PFSK-1 (cell line): ENCODE measurements around the gene ULK1.
A peak's percentile ranks its signal among the peaks of the same experiment; 100 is the strongest.

Experiments
- FOXP2 ChIP-seq: optimal IDR thresholded peaks from 2 replicates; pipeline ENCODE3; 2011; ENCODE audit warnings: borderline replicate concordance, control low read depth, inconsistent platforms; ENCODE audit not compliant: insufficient read depth; ENCODE audit errors: extremely low read length, extremely low read depth
- POLR2AphosphoS5 ChIP-seq: IDR thresholded peaks from 2 replicates; pipeline ENCODE4 v1.6.1; 2012; ENCODE audit warnings: low read depth, mild to moderate bottlenecking, control low read depth, low read length, moderate library complexity
- SIN3A ChIP-seq: IDR thresholded peaks from 2 replicates; pipeline ENCODE4 v1.6.1; 2012; ENCODE audit warnings: mild to moderate bottlenecking, low read length, moderate library complexity, borderline replicate concordance; ENCODE audit not compliant: insufficient read depth
- TAF1 ChIP-seq: IDR thresholded peaks from 2 replicates; pipeline ENCODE4 v1.6.1; 2012; ENCODE audit warnings: low read length, control low read depth, borderline replicate concordance; ENCODE audit not compliant: insufficient read depth
- TF ChIP-seq, protein P1 (sequence below), 2 experiments: IDR thresholded peaks; 2 replicates each; pipeline versions ENCODE4 v1.6.1 to v1.8.0; 2011 to 2012; ENCODE audit warnings: low read depth in 2 of 2, low read length in 2 of 2, control low read depth in 1 of 2, inconsistent platforms in 1 of 2, mild to moderate bottlenecking in 1 of 2, moderate library complexity in 1 of 2; ENCODE audit not compliant: insufficient read depth in 1 of 2

Gene ULK1

DNA sequence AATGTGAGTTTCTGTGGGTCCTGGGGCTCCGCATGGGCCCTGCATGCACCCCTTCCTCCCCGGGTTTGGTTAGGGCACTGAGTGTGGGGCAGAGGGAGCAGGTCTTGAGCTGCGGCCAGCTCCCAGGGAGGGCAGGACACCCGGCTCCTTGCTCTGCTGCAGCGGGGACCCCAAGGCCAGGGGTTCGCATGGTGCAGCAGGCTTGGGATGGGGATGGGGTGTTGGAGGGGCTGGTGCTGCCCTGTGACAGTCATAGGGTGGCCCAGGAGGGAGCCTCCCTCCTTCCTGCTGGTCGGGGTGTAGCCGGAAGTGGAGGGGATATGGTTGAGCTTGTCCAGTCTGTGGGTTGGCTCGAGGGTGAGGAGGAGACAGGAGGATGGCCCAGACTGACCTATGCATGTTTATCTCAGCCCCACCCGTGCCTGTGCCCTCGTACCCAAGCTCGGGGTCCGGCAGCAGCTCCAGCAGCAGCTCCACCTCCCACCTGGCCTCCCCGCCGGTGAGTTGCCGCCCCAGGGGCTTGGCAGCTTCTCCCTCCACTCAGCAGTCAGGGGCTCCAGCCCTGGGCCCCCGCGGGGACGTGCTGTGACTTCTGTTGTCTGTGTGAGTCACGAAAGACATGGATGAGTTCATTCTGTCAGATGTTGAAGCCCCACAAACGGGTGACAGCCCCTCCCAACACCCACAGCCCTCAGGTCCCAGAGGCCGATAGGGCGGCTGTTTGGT, 16.0 kb downstream of the ULK1 start:
- TF ChIP-seq, protein P1, sequence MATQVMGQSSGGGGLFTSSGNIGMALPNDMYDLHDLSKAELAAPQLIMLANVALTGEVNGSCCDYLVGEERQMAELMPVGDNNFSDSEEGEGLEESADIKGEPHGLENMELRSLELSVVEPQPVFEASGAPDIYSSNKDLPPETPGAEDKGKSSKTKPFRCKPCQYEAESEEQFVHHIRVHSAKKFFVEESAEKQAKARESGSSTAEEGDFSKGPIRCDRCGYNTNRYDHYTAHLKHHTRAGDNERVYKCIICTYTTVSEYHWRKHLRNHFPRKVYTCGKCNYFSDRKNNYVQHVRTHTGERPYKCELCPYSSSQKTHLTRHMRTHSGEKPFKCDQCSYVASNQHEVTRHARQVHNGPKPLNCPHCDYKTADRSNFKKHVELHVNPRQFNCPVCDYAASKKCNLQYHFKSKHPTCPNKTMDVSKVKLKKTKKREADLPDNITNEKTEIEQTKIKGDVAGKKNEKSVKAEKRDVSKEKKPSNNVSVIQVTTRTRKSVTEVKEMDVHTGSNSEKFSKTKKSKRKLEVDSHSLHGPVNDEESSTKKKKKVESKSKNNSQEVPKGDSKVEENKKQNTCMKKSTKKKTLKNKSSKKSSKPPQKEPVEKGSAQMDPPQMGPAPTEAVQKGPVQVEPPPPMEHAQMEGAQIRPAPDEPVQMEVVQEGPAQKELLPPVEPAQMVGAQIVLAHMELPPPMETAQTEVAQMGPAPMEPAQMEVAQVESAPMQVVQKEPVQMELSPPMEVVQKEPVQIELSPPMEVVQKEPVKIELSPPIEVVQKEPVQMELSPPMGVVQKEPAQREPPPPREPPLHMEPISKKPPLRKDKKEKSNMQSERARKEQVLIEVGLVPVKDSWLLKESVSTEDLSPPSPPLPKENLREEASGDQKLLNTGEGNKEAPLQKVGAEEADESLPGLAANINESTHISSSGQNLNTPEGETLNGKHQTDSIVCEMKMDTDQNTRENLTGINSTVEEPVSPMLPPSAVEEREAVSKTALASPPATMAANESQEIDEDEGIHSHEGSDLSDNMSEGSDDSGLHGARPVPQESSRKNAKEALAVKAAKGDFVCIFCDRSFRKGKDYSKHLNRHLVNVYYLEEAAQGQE (IDR thresholded peaks at IDR 0.05; ENCODE audit: insufficient read depth in 1 of 2, low read depth in 2 of 2, low read length in 2 of 2) = no peak
- TF ChIP-seq SIN3A (no peak), POLR2AphosphoS5 (no peak), TAF1 (no peak), FOXP2 (no peak)

DNA sequence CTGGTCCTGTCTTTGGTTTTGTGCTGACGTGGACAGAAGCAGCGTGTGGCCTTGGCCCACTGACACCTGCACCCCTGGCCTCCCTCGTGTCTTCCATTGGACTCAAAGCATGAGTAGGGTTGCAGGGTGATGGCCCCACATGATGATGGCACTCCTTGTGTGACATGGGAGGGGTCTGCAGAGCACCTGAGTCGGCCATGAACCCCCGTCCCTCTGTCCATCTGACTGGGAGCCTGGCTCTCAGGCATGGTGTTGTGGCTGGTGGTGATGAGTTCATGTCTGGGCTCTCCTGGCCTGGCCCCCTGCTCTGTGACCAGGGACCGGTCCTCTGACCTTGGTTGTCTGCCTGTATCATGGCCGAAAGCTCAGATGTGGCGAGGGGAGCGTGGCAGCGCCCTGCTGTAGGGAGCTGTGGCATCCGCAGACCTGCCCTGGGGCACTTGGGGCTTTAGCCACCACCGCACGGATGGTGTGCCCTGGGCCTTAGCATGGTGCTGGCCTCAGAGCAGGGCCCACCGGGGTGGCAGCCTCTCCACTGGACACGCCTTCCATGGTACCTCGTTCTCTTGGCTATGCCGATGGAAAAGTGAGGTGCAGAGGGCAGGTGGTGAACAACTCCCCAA, 16.7 kb downstream of the ULK1 start:
- TF ChIP-seq TAF1 (no peak), SIN3A (no peak)

DNA sequence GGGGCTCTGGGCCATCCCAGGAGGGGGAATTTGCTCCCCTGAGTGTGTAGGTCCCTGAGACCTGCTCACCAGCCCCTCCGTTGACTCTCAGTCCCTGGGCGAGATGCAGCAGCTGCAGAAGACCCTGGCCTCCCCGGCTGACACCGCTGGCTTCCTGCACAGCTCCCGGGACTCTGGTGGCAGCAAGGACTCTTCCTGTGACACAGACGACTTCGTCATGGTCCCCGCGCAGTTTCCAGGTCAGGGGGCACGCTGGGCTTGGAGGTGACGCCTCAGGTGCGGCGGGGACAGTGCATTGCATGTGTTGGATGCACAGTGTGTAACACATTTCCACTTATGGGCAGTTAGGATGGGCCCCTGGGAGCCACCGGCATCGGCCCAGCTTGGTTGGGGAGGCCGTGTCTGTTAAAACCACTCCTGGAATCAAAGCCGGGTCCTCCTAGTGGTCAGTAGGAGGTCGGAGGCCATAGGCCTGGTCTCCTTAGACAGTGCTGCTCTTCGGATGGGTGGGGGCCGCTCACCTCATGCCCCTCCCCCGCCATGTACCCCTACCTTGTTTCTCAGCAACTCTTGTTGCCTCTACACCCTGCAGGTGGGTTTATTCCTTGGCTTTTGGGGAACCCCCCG, 17.5 kb downstream of the ULK1 start:
- TF ChIP-seq, protein P1 (IDR thresholded peaks at IDR 0.05; ENCODE audit: insufficient read depth in 1 of 2, low read depth in 2 of 2, low read length in 2 of 2) = no peak
- no peak for TF ChIP-seq POLR2AphosphoS5

DNA sequence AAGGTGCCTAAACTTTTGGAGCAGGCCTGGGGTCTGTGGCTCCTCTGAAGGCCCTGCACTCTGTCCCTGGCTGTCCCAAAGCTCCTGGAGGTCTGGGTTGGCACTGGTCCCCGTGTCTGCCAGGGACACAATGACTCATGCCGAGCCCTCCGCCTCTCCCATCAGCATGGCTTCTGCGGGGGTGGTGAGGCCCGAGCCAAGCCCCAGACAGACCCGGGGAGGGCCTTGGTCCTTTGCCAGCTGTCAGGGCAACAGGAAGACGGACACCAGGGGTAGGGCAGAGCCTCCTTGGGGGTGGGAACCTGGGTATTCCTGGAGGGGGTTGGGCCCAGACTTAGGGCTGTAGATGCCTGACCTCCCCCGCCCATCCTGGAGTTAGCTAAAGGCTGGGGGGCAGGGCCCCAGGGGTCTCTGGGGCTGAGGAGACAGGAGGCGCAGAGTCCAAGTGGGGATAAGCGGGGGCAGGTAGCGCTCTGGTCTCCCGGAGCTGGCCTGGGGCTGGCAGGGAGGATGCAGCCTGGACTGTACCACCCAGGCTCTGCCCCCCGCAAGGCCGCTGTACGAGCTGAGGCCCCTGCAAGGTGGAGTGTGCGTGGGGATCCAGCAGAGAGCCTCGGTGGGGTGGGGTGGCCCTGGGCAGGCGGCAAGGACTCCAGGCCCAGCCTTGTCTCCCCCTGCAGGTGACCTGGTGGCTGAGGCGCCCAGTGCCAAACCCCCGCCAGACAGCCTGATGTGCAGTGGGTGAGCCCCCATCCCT, 18.3 kb downstream of the ULK1 start:
- TF ChIP-seq FOXP2 (peak; percentile 89), POLR2AphosphoS5 (peak; percentile 63)
- TF ChIP-seq, protein P1 (IDR thresholded peaks at IDR 0.05; ENCODE audit: insufficient read depth in 1 of 2, low read depth in 2 of 2, low read length in 2 of 2) = no peak

DNA sequence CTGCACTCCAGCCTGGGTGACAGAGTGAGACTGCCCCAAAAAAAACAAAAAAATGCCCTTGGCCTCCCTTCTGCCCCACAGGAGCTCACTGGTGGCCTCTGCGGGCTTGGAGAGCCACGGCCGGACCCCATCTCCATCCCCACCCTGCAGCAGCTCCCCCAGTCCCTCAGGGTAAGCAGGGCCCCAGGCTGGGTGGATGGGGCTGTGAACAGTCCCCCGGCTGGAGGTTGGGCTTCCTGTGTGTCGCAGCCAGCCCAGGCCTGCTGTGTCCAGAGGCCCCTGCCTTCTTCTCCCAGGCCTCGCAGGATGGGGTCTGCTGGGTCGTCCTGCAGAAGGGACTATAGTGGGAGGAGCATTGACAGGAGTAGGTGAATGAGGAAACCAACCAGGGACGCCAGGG, 19.2 kb downstream of the ULK1 start:
- TF ChIP-seq POLR2AphosphoS5 (no peak), SIN3A (no peak)

DNA sequence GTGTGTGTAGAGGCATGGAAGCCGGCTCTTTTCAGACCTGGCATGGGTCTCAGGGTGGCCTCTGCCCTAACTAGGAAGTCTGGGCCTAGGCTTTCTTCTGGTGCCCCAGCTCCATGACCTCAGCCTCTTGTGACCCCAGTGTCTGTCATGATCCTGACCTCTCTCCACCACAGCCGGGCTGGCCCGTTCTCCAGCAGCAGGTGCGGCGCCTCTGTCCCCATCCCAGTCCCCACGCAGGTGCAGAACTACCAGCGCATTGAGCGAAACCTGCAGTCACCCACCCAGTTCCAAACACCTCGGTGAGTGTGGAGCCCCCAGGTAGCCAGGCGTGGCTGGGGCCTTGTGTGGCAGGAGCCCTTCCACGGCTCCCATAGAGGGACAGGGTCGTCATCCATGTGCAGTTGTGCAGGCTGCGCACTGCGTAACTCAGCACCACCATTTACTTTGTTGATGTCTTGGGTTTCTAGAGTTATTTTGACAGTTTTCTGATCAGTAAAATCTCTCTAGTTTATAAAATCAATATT, 19.8 kb downstream of the ULK1 start:
- TF ChIP-seq, protein P1 (IDR thresholded peaks at IDR 0.05; ENCODE audit: insufficient read depth in 1 of 2, low read depth in 2 of 2, low read length in 2 of 2) = no peak
- TF ChIP-seq SIN3A (no peak), FOXP2 (no peak), POLR2AphosphoS5 (no peak), TAF1 (no peak)
